ENCODE measurements around the gene CREBL2. TPM values are rescaled to one million over a fixed set of nuclear protein-coding genes. Genes with fewer than 3 reads are reported as not detected.

Gene CREBL2
- total and polyA plus RNA-seq, 10 of the 15 experiments (the other 5 are each of a cell fraction or from before 2014, with no cell fraction given) = 4.6 to 19.1 (median 13.5) TPM

DNA sequence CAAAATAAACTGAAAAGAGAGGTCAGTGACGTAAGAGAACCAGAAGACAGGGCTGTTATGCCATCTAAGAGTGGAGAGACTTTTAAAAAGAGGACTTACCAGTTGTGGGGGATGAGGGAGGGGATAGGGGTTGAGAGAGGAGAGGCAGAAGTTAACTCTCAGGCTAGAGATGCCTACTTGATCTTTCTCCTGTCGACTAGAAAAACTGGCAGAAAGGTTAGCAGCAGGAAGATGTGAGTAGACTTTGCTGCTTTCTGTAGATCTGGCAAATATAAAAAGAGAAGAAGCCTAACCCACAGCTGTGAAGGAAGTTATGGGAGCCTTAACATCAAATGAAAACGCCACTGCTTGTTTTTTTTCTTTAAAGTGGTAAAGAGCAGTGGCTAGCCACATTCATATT lies 10.7 kb downstream of the CREBL2 start:
- RAD21 ChIA-PET (ENCODE audit: unreplicated experiment) = no interaction called here
- no peaks in the 10 kb centered on the region for H3K27me3 ChIP-seq (replicated peaks in 1 of 2; ENCODE audit: control insufficient read depth in 2 of 2, insufficient read depth in 2 of 2, low read length in 1 of 2)
- CTCF ChIA-PET = interaction anchor here (2.9 kb wide), 1 partner anchor 114 kb away, joined by 12 read pairs; no protein-coding TSS in a partner anchor
- H3K9me3 ChIP-seq (replicated peaks; ENCODE audit: control insufficient read depth, insufficient read depth, low read length) = peaks cover 4% of the 10 kb centered on the region; the same call in 2 of the 3 replicates
- 55% methylated on average over 3 of the region's 3 CpGs for WGBS (ENCODE audit: insufficient coverage, insufficient replicate concordance, low lambda C conversion rate, missing lambda C conversion rate)
- H3K36me3 ChIP-seq (ENCODE audit: control insufficient read depth in 2 of 2, insufficient read depth in 2 of 2, low read length in 1 of 2) = peaks cover 0 to 1% of the 10 kb centered on the region in 2 experiments; a peak in 1 of 4 replicates
- no peak overlapping the region for H3K9ac ChIP-seq (ENCODE audit: control insufficient read depth, insufficient read depth, low read length)
- no peak for DNase-seq (ENCODE audit: low read depth, low spot score)
- no peaks in the 10 kb centered on the region for H3K4me1 ChIP-seq (ENCODE audit: control insufficient read depth, insufficient read depth, low read length)
- intact Hi-C loops (cut with micrococcal nuclease; ENCODE audit: unreplicated experiment) = no loop called here
- H4K20me1 ChIP-seq (ENCODE audit: control insufficient read depth, insufficient read depth) = no peaks in the 10 kb centered on the region
- FAIRE-seq = no peak
- no peaks in the 10 kb centered on the region for H3K79me2 ChIP-seq (ENCODE audit: control insufficient read depth, insufficient read depth, low read length)
- no peak overlapping the region for H3K4me3 ChIP-seq
- no peak overlapping the region for H3K4me2 ChIP-seq (ENCODE audit: control insufficient read depth, insufficient read depth)
- BruUV-seq (replicated peaks) = no TSS peak
- POLR2A ChIA-PET = no interaction called here
- no peak overlapping the region for H3K27ac ChIP-seq (ENCODE audit: control insufficient read depth, insufficient read depth)
- SMC1A ChIA-PET (ENCODE audit: uncharacterized antibody, unreplicated experiment) = interaction anchor here (1.0 to 2.6 kb wide), 3 partner anchors 10 to 60 kb away, joined by 3 to 9 read pairs (median 4); partner anchors contain the start of gene DUSP16
- ATAC-seq = peak; percentile 29; the same call in 2 of the 3 replicates
- in situ Hi-C loops (cut with MboI) = no loop called here
- no peak overlapping the region for H2AFZ ChIP-seq (ENCODE audit: control insufficient read depth, low read depth, low read length)
- no peak for TF ChIP-seq SREBF1 (IDR thresholded peaks at IDR 0.05; ENCODE audit: low read length)
- TF ChIP-seq, protein P1, sequence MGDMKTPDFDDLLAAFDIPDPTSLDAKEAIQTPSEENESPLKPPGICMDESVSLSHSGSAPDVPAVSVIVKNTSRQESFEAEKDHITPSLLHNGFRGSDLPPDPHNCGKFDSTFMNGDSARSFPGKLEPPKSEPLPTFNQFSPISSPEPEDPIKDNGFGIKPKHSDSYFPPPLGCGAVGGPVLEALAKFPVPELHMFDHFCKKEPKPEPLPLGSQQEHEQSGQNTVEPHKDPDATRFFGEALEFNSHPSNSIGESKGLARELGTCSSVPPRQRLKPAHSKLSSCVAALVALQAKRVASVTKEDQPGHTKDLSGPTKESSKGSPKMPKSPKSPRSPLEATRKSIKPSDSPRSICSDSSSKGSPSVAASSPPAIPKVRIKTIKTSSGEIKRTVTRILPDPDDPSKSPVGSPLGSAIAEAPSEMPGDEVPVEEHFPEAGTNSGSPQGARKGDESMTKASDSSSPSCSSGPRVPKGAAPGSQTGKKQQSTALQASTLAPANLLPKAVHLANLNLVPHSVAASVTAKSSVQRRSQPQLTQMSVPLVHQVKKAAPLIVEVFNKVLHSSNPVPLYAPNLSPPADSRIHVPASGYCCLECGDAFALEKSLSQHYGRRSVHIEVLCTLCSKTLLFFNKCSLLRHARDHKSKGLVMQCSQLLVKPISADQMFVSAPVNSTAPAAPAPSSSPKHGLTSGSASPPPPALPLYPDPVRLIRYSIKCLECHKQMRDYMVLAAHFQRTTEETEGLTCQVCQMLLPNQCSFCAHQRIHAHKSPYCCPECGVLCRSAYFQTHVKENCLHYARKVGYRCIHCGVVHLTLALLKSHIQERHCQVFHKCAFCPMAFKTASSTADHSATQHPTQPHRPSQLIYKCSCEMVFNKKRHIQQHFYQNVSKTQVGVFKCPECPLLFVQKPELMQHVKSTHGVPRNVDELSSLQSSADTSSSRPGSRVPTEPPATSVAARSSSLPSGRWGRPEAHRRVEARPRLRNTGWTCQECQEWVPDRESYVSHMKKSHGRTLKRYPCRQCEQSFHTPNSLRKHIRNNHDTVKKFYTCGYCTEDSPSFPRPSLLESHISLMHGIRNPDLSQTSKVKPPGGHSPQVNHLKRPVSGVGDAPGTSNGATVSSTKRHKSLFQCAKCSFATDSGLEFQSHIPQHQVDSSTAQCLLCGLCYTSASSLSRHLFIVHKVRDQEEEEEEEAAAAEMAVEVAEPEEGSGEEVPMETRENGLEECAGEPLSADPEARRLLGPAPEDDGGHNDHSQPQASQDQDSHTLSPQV (IDR thresholded peaks at IDR 0.05) = no peak
- TF ChIP-seq, protein P2, sequence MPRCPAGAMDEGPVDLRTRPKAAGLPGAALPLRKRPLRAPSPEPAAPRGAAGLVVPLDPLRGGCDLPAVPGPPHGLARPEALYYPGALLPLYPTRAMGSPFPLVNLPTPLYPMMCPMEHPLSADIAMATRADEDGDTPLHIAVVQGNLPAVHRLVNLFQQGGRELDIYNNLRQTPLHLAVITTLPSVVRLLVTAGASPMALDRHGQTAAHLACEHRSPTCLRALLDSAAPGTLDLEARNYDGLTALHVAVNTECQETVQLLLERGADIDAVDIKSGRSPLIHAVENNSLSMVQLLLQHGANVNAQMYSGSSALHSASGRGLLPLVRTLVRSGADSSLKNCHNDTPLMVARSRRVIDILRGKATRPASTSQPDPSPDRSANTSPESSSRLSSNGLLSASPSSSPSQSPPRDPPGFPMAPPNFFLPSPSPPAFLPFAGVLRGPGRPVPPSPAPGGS (IDR thresholded peaks at IDR 0.05; ENCODE audit: borderline replicate concordance, insufficient read depth, low read depth, low read length, poor library complexity, severe bottlenecking) = no peak
- TF ChIP-seq CHD1 (IDR thresholded peaks at IDR 0.05; ENCODE audit: low read depth, low read length) = no peak
- no peak for TF ChIP-seq RUNX3 (IDR thresholded peaks at IDR 0.05; ENCODE audit: low read length)
- TF ChIP-seq NBN (IDR thresholded peaks at IDR 0.05) = no peak
- no peak for TF ChIP-seq MTA3 (IDR thresholded peaks at IDR 0.05; ENCODE audit: borderline replicate concordance, low read length)
- TF ChIP-seq NFXL1 (IDR thresholded peaks at IDR 0.05; ENCODE audit: borderline replicate concordance) = no peak
- TF ChIP-seq MEF2B (IDR thresholded peaks at IDR 0.05; ENCODE audit: partially characterized antibody, poor library complexity, severe bottlenecking) = no peak
- TF ChIP-seq POLR2AphosphoS5 (IDR thresholded peaks at IDR 0.05; ENCODE audit: low read length) = no peak
- no peak for TF ChIP-seq CBFB (IDR thresholded peaks at IDR 0.05; ENCODE audit: low read depth)
- TF ChIP-seq FOXM1 (IDR thresholded peaks at IDR 0.05; ENCODE audit: low read depth, low read length) = no peak
- TF ChIP-seq PRDM15 (CRISPR knock-in tag; IDR thresholded peaks at IDR 0.05) = no peak
- TF ChIP-seq, protein P3, sequence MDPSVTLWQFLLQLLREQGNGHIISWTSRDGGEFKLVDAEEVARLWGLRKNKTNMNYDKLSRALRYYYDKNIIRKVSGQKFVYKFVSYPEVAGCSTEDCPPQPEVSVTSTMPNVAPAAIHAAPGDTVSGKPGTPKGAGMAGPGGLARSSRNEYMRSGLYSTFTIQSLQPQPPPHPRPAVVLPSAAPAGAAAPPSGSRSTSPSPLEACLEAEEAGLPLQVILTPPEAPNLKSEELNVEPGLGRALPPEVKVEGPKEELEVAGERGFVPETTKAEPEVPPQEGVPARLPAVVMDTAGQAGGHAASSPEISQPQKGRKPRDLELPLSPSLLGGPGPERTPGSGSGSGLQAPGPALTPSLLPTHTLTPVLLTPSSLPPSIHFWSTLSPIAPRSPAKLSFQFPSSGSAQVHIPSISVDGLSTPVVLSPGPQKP (IDR thresholded peaks at IDR 0.05; ENCODE audit: low read depth, low read length) = no peak
- no peak for TF ChIP-seq NR2C1 (IDR thresholded peaks at IDR 0.05)

All from GM12878 (cell line).